OCI-LY1 (cell line): ENCODE results near the gene NSMCE4A.

Experiments used
- H2AFZ ChIP-seq: fragments of 200-600 bp; sonication (generic), shearing (Covaris generic); 2 replicates; pipeline ENCODE4 v1.6.0; 2014; ENCODE audit warnings: antibody characterized with exemption, mild to moderate bottlenecking, low read length
- H3F3A ChIP-seq: fragments of 200-600 bp; sonication (generic), shearing (Covaris generic); 2 replicates; pipeline ENCODE4 v1.6.0; 2014; ENCODE audit warnings: mild to moderate bottlenecking, antibody characterized with exemption, low read length, moderate library complexity; ENCODE audit not compliant: insufficient read depth
- H3K27ac ChIP-seq: fragments of 200-600 bp; sonication (generic); 2 replicates; pipeline ENCODE4 v1.5.1; 2014; ENCODE audit warnings: low read length, mixed run types, mild to moderate bottlenecking, low read depth; ENCODE audit not compliant: poor library complexity, severe bottlenecking
- H3K27me3 ChIP-seq: fragments of 200-600 bp; sonication (generic); 2 replicates; pipeline ENCODE4 v1.6.0; 2014; ENCODE audit warnings: antibody characterized with exemption, mild to moderate bottlenecking, low read length, moderate library complexity; ENCODE audit not compliant: insufficient read depth
- H3K36me3 ChIP-seq: fragments of 200-600 bp; sonication (generic); 2 replicates; pipeline ENCODE4 v1.6.1; 2014; ENCODE audit warnings: mild to moderate bottlenecking, antibody characterized with exemption, low read length, moderate library complexity, mixed read lengths; ENCODE audit not compliant: insufficient read depth
- H3K4me1 ChIP-seq: fragments of 200-600 bp; sonication (generic); 2 replicates; pipeline ENCODE4 v1.5.1; 2014; ENCODE audit warnings: mild to moderate bottlenecking, low read length, moderate library complexity; ENCODE audit not compliant: insufficient read depth, severe bottlenecking
- H3K4me2 ChIP-seq: fragments of 200-600 bp; sonication (generic), shearing (Covaris generic); 2 replicates; pipeline ENCODE4 v1.6.1; 2014; ENCODE audit warnings: low read length
- H3K4me3 ChIP-seq: fragments of 200-600 bp; sonication (generic); 2 replicates; pipeline ENCODE4 v1.5.1; 2014; ENCODE audit warnings: low read length, low read depth, mild to moderate bottlenecking, mixed read lengths; ENCODE audit not compliant: poor library complexity, severe bottlenecking
- H3K79me2 ChIP-seq: fragments of 200-600 bp; shearing (Covaris generic); 2 replicates; pipeline ENCODE4 v1.6.1; 2016; ENCODE audit warnings: mixed run types, low read length, mixed read lengths; ENCODE audit not compliant: insufficient read depth
- H3K9ac ChIP-seq: fragments of 200-600 bp; sonication (generic), shearing (Covaris generic); 2 replicates; pipeline ENCODE4 v1.6.1; 2014; ENCODE audit warnings: mild to moderate bottlenecking, low read length, mixed read lengths
- H3K9me2 ChIP-seq: fragments of 200-600 bp; sonication (generic), shearing (Covaris generic); 2 replicates; pipeline ENCODE4 v1.6.1; 2014; ENCODE audit warnings: low read depth, mild to moderate bottlenecking, low read length, mixed read lengths
- H3K9me3 ChIP-seq: fragments of 200-600 bp; shearing (Covaris generic); 2 replicates; pipeline ENCODE4 v1.6.1; 2014; ENCODE audit warnings: low read length, mixed read lengths
- H4K20me1 ChIP-seq: fragments of 200-600 bp; sonication (generic), shearing (Covaris generic); 2 replicates; pipeline ENCODE4 v1.6.0; 2016; ENCODE audit warnings: mild to moderate bottlenecking, low read length; ENCODE audit not compliant: insufficient read depth
- CTCF ChIP-seq: fragments of 200-600 bp; sonication (generic), shearing (Covaris generic); IDR thresholded peaks from 2 replicates; pipeline ENCODE4 v1.5.1; 2017; ENCODE audit warnings: mild to moderate bottlenecking, antibody characterized with exemption, low read length, moderate library complexity, mixed read lengths
- EZH2 ChIP-seq: fragments of 200-600 bp; sonication (generic), shearing (Covaris generic); IDR thresholded peaks from 2 replicates; pipeline ENCODE4 v1.8.0; 2017; ENCODE audit warnings: borderline replicate concordance, mixed run types, mild to moderate bottlenecking, antibody characterized with exemption, low read length, moderate library complexity, mixed read lengths

Gene NSMCE4A

DNA sequence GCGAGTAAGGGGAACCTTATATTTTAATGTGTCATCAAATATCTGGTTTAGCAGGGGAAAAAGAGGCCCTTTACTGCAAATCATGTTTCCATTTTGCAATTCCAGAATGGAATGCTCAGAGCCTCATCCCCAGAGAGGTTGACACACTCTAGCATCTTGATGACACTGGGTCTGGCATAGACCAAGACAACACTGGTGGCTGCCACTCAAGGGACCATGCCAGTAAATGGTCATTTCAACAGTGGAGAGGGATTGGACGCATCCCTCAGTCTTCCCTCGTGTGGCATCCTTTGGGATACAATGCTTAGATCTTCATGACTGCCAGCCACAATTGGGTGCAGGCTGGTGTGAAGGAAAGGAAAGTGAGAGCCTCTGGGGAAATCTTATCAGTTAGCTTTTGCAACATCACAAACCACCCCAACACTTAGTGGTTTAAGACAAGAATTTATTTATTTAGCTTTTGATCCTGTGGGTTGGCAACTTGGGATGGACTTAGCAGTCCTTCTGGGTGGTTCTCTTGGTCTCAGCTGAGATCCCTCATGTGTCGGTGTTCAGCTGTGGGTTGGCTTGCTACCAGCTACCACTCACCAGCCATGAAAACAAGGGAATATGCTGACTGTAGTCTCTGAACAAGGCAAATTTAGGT, 35.5 kb upstream of the NSMCE4A start:
- H3K9ac ChIP-seq = no peak overlapping the region
- H3K9me2 ChIP-seq = no peaks in the 10 kb centered on the region
- no peaks in the 10 kb centered on the region for H3K4me1 ChIP-seq
- no peak overlapping the region for H3K4me3 ChIP-seq
- 0 out of 2 replicates have a peak, but pooled peaks cover 5% of the 10 kb centered on the region for H3K27me3 ChIP-seq
- H3K9me3 ChIP-seq = no peaks in the 10 kb centered on the region
- H3K36me3 ChIP-seq = no peaks in the 10 kb centered on the region
- no peak overlapping the region for H2AFZ ChIP-seq
- no peaks in the 10 kb centered on the region for H3K79me2 ChIP-seq
- H4K20me1 ChIP-seq = no peaks in the 10 kb centered on the region
- no peaks in the 10 kb centered on the region for H3F3A ChIP-seq
- H3K4me2 ChIP-seq = no peak overlapping the region
- no peak for TF ChIP-seq EZH2
- TF ChIP-seq CTCF = no peak
- H3K27ac ChIP-seq = no peak overlapping the region

DNA sequence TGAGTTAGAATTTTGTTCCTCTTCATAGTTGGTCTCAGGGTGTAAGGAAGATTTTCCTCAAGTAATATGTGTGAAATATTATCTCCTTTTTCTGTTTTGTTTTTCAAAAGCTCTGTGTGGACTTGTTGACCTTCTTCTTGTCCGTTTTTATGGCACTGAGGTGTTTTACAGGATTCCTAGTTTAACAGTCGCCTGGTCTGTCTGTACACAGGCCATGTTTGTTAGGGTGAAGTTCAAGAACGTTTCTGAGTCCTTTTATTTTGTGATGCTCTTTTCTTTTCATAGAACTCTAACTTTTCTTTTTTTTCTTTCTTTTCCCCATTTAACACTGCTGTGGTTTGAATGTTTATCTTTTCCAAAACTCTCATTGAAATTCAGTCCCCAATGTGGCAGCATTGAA, 32.4 kb upstream of the NSMCE4A start:
- H3K36me3 ChIP-seq = no peaks in the 10 kb centered on the region
- no peak overlapping the region for H3K4me2 ChIP-seq
- no peaks in the 10 kb centered on the region for H3K79me2 ChIP-seq
- H3K4me1 ChIP-seq = no peaks in the 10 kb centered on the region
- H3K9me3 ChIP-seq = no peaks in the 10 kb centered on the region
- H3K9me2 ChIP-seq = no peaks in the 10 kb centered on the region
- H3K4me3 ChIP-seq = no peak overlapping the region
- no peak overlapping the region for H3K9ac ChIP-seq
- no peaks in the 10 kb centered on the region for H4K20me1 ChIP-seq
- no peak overlapping the region for H3K27ac ChIP-seq
- TF ChIP-seq CTCF = no peak
- H3K27me3 ChIP-seq = no peaks in the 10 kb centered on the region
- no peak overlapping the region for H2AFZ ChIP-seq
- H3F3A ChIP-seq = no peaks in the 10 kb centered on the region

- H3K36me3 ChIP-seq = no peaks in the 10 kb centered on the region
- no peak overlapping the region for H3K4me2 ChIP-seq
- H3K9me3 ChIP-seq = peaks cover 3% of the 10 kb centered on the region
- H3F3A ChIP-seq = no peaks in the 10 kb centered on the region
- no peak for TF ChIP-seq CTCF
- TF ChIP-seq EZH2 = no peak
- no peaks in the 10 kb centered on the region for H3K4me1 ChIP-seq
- H3K27me3 ChIP-seq = no peaks in the 10 kb centered on the region
- no peak overlapping the region for H3K4me3 ChIP-seq
- no peaks in the 10 kb centered on the region for H3K79me2 ChIP-seq
- no peak overlapping the region for H3K27ac ChIP-seq
- no peaks in the 10 kb centered on the region for H3K9me2 ChIP-seq
- H4K20me1 ChIP-seq = no peaks in the 10 kb centered on the region
- no peak overlapping the region for H3K9ac ChIP-seq
- no peak overlapping the region for H2AFZ ChIP-seq
Observed at GRCh38 chr10:122001698-122002097, 26.7 kb upstream of the NSMCE4A start.
